ENCODE measurements around the gene LYZL6. TPM values are rescaled to one million over a fixed set of nuclear protein-coding genes. Genes with fewer than 3 reads are reported as not detected.

Gene LYZL6
- total RNA-seq, 4 donors from 2014 or later: not detected

GRCh38 chr17:35932586-35932985 lies 10.9 kb downstream of the LYZL6 start:
- intact Hi-C loops (cut with DNase I; ENCODE audit: low total_unique reads): no loop called here
- DNase-seq (ENCODE audit: low spot score in 2 of 2): no peak
- H3K4me3 ChIP-seq (ENCODE audit: low read depth, poor library complexity, severe bottlenecking): no peak overlapping the region
- no peak for TF ChIP-seq CTCF (IDR thresholded peaks at IDR 0.05)
- TF ChIP-seq POLR2A (IDR thresholded peaks at IDR 0.05): no peak

DNA sequence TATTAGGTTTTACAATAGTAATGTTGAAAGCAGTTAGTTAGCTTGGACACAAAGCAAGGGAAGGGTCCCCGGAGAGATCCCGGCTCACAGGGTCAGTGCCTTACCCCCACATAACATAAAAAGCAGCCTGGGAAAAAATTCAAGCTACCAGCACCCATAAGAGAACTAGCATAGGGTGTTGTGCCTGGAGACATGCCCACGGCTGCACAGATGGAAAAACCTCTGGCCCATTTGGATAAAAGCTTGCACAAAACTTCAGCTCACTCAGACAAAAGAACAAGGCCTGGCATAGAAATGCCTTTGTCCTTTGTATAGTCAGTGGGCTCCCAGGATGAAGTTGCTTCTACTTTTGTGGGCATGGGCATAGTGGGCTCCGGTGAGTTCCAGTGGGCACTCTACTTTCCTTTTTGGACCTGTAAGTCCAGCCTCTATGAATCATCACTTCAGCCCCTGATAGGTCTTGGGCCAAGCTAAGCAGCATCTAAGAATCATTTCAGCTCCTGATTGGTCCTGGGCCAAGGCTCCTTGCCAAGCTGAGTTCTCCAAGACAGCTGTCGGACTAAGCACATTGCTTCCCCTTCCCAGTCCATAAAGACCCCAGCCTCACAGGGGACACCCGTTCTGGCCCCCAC lies 11.6 kb downstream of the LYZL6 start:
- intact Hi-C loops (cut with DNase I; ENCODE audit: low total_unique reads): no loop called here
- peak in 1 of 2 donors; percentile 18 for DNase-seq (ENCODE audit: low spot score in 2 of 2)
- H3K4me3 ChIP-seq (ENCODE audit: low read depth, poor library complexity, severe bottlenecking): no peak overlapping the region
- TF ChIP-seq CTCF (IDR thresholded peaks at IDR 0.05) (no peak), POLR2A (IDR thresholded peaks at IDR 0.05) (no peak)
- 72 to 76% methylated on average over 6 of the region's 6 CpGs for WGBS, 2 donors

DNA sequence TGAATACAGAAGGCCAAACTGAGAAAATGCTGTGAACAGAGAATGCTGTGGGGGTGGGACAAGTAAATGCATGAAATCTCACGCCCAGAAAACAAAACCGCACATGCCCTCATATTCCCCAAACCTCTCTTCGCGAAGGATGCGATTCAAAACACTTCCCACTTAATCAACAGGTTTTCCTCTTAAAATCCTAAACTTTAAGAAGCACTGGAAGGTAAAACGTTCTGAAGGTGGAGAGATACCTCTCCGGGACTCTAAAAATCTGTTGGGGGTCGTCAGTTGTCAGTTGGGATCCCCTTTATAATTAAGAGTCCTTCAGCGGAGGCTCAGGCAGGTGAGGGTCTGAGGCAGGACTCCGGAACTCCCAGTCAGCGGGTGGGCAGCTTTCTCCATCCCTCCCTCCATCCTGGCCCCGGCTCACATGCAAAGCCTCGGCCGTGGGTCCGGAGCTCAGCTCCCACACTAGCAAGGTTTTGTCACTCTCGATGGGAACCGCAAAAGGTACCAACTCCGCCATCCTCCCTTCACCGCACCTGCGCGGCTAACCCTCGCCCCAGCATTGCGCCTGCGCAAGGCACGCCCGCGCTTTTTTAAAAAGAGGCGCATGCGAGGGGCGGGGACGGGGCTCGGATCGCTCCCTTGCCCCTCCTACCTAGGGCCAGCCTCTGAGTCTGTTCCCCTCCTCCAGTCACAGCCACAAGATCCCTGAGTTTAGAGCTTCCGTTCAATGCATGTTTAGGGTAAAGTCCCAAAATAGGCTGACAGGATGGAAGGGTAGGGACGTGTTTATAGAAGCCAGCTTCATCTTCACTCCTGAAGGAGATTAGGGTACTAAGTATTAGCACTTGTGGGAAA lies 13.1 kb downstream of the LYZL6 start, which contains the start of gene RDM1:
RDM1 (minus strand) TSS at position 563 of the 855 bp plus-strand sequence; CDS start at position 517, 46 bp downstream.
- DNase-seq (ENCODE audit: low spot score in 2 of 2): peak in 1 of 2 donors; percentile 78
- intact Hi-C loops (cut with DNase I; ENCODE audit: low total_unique reads): no loop called here
- no peak for TF ChIP-seq CTCF (IDR thresholded peaks at IDR 0.05)

GRCh38 chr17:35927714-35928113 lies 15.8 kb downstream of the LYZL6 start:
- intact Hi-C loops (cut with DNase I; ENCODE audit: low total_unique reads): no loop called here
- TF ChIP-seq POLR2A (IDR thresholded peaks at IDR 0.05) (no peak), CTCF (IDR thresholded peaks at IDR 0.05) (no peak)
- no peak for DNase-seq (ENCODE audit: low spot score in 2 of 2)
- H3K4me3 ChIP-seq (ENCODE audit: low read depth, poor library complexity, severe bottlenecking): no peak overlapping the region

More for the DNA sequence above, 13.1 kb downstream of the LYZL6 start, which contains the start of gene RDM1:
- H3K4me3 ChIP-seq (ENCODE audit: low read depth, poor library complexity, severe bottlenecking): no peak within 1 kb of the TSS
- WGBS, 2 donors: 1 to 2% methylated on average over 35 of the region's 35 CpGs

DNA sequence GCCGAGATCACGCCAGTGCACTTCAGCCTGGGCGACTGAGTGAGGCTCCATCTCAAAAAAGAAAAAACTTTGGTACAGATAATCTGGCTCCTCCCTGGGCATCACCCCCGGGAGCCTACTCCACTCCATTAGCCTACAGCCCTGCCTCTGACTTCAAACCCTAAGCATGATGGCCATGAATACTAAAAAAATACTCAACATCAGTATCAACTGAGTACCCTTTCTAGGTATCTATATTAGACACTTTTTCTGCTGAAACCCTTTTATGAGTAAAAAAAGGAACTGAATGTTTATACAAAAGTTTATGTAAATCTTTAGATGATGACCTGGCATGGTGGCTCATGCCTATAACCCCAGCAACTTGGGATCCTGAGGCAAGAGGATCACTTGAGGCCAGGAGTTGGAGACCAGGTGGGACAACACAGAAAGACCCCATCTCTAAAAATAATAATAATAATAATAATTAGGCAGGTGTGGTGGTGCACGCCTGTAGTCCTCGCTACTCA lies 19.9 kb downstream of the LYZL6 start:
- H3K4me3 ChIP-seq (ENCODE audit: low read depth, poor library complexity, severe bottlenecking): no peak overlapping the region
- no peak for TF ChIP-seq CTCF (IDR thresholded peaks at IDR 0.05)
- no peak for TF ChIP-seq POLR2A (IDR thresholded peaks at IDR 0.05)
- DNase-seq (ENCODE audit: low spot score in 2 of 2): peak in 1 of 2 donors; percentile 13
- 98% methylated on average over 6 of the region's 6 CpGs for WGBS, 2 donors
- intact Hi-C loops (cut with DNase I; ENCODE audit: low total_unique reads): no loop called here
